Adrenal gland (tissue), 5 donors: ENCODE results near the gene ATXN3.

Experiments
- POLR2A ChIP-seq, 2 donors: fragments of 450-650 bp; IDR thresholded peaks; one replicate each; pipeline ENCODE4 v1.6.1; 2017; ENCODE audit warnings: antibody characterized with exemption in 2 of 2, mild to moderate bottlenecking in 2 of 2, moderate library complexity in 1 of 2
- TF ChIP-seq, protein P1 (sequence below), 6 experiments: fragments of 450-650 bp in 4 of 6; fragments of 200-600 bp in 2 of 6; sonication (generic) in 1 of 6; IDR thresholded peaks; 1 replicate in 5 of 6; 2 replicates in 1 of 6; pipeline versions ENCODE4 v1.5.1 to v1.8.0; 2016 to 2021; ENCODE audit warnings: antibody characterized with exemption in 6 of 6, mild to moderate bottlenecking in 2 of 6, moderate library complexity in 1 of 6
- donor health status: DM: no; HTN: no; CAD: no.

DNA sequence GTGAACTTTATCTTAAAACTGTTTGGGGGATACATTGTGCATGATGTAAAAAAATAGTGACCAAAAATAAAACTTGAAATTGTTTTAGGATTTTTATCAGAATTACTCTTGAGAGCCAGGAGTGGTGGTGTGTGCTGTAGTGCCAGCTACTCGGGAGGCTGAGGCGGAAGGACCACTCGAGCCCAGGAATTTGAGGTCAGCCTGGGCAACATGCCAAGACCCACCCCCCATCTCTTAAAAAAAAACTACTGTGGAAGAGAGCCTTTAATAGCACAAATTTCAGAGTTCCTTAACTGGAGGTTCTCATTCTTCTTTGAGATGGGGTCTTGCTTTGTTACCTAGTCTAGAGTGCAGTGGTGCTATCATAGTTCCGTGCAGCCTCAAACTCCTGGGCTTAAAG, 36.9 kb upstream of the ATXN3 start:
- TF ChIP-seq, protein P1, sequence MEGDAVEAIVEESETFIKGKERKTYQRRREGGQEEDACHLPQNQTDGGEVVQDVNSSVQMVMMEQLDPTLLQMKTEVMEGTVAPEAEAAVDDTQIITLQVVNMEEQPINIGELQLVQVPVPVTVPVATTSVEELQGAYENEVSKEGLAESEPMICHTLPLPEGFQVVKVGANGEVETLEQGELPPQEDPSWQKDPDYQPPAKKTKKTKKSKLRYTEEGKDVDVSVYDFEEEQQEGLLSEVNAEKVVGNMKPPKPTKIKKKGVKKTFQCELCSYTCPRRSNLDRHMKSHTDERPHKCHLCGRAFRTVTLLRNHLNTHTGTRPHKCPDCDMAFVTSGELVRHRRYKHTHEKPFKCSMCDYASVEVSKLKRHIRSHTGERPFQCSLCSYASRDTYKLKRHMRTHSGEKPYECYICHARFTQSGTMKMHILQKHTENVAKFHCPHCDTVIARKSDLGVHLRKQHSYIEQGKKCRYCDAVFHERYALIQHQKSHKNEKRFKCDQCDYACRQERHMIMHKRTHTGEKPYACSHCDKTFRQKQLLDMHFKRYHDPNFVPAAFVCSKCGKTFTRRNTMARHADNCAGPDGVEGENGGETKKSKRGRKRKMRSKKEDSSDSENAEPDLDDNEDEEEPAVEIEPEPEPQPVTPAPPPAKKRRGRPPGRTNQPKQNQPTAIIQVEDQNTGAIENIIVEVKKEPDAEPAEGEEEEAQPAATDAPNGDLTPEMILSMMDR (IDR thresholded peaks at IDR 0.05): no peak
- no peak for TF ChIP-seq POLR2A (IDR thresholded peaks at IDR 0.05)
